Adrenal gland (tissue), 12 donors: Measurements from ENCODE around the gene GLUD1. TPM values are rescaled to one million over a fixed set of nuclear protein-coding genes. Genes with fewer than 3 reads are reported as not detected.
"Not testable (repeated sequence)": the region's sequence is repeated elsewhere in the genome, so short reads cannot be mapped to it uniquely, and the experiment has no call there.

Source experiments
- DNase-seq, 7 donors: peaks; one replicate each; pipeline ENCODE4 v3.0.0-alpha.2; 2019 to 2020
- H3K27ac ChIP-seq, 5 donors: fragments of 200-600 bp; sonication (generic) in 4 of 5; 1 replicate in 3 of 5; 2 replicates in 2 of 5; pipeline versions ENCODE4 v1.5.1 to v1.8.0; 2016 to 2020; ENCODE audit warnings: mild to moderate bottlenecking in 1 of 5
- H3K27me3 ChIP-seq: fragments of 200-600 bp; 2 replicates; pipeline ENCODE4 v1.8.0; 2021
- H3K36me3 ChIP-seq, 2 donors: fragments of 200-600 bp; replicated peaks in 1 of 2; 1 replicate in 1 of 2; 2 replicates in 1 of 2; pipeline versions ENCODE4 v1.5.1 to v1.8.0; 2018 to 2022
- H3K4me1 ChIP-seq, 2 donors: fragments of 200-600 bp; replicated peaks in 1 of 2; 1 replicate in 1 of 2; 2 replicates in 1 of 2; pipeline versions ENCODE4 v1.5.1 to v1.8.0; 2018 to 2021
- H3K4me3 ChIP-seq, 4 donors: fragments of 200-600 bp; sonication (generic) in 3 of 4; one replicate each; pipeline ENCODE4 v1.5.1; 2016 to 2018
- H3K9me3 ChIP-seq, 3 donors: fragments of 200-600 bp; sonication (generic) in 1 of 3; replicated peaks in 1 of 3; 1 replicate in 2 of 3; 2 replicates in 1 of 3; pipeline versions ENCODE4 v1.5.1 to v1.8.0; 2016 to 2021
- CTCF ChIP-seq, 6 experiments: fragments of 450-650 bp in 4 of 6; fragments of 200-600 bp in 2 of 6; sonication (generic) in 1 of 6; IDR thresholded peaks; 1 replicate in 5 of 6; 2 replicates in 1 of 6; pipeline versions ENCODE4 v1.5.1 to v1.8.0; 2016 to 2021; ENCODE audit warnings: antibody characterized with exemption in 6 of 6, mild to moderate bottlenecking in 2 of 6, moderate library complexity in 1 of 6
- POLR2A ChIP-seq, 2 donors: fragments of 450-650 bp; IDR thresholded peaks; one replicate each; pipeline ENCODE4 v1.6.1; 2017; ENCODE audit warnings: antibody characterized with exemption in 2 of 2, mild to moderate bottlenecking in 2 of 2, moderate library complexity in 1 of 2
- WGBS, 4 donors: extraction: QIAGEN DNeasy Blood & Tissue Kit in 2 of 4; methylation state at CpG; one replicate each; pipeline versions ENCODE4 v1.1.5 to v1.1.7; 2013 to 2017; 5-methylcytosine and 5-hydroxymethylcytosine counted together
- intact Hi-C, 2 donors: fragments of 100-400 bp; cut with DNase I; formaldehyde crosslinking; loops; one replicate each; pipeline versions ENCODE4 v1.14.1 to v1.15.0; 2022 to 2023
- polyA plus RNA-seq, 3 donors: library from polyadenylated mRNA; stranded (reverse); fragments of 200-250 nt in 2 of 3; fragments of 350-450 nt in 1 of 3; fragmentation: Illumina TruSeq in 1 of 3; extraction: RNeasy Lipid Tissue Mini Kit (QIAGEN cat#74804) in 1 of 3; gene quantifications; one replicate each; pipeline ENCODE4 v1.2.3, GENCODE V29; 2013 to 2014
- total RNA-seq, 9 donors: library from RNA; depleted of rRNA in 4 of 9; stranded (reverse); fragments of >200 nt in 4 of 9; fragments of 120-200 nt in 1 of 9; fragmentation: NEBNext Ultra II Directional in 1 of 9; extraction: Animal tissue kit (Norgen Biotek cat#: 25700) in 1 of 9; gene quantifications; one replicate each; pipeline versions ENCODE4 v1.1.0 to v1.2.4, GENCODE V29; 2013 to 2023
- donor health status: healthy with polysubstance abuse.
- donor health status: Bipolar disorder and iron deficiency.
- donor health status: DM: yes; HTN: yes; CAD: no.
- donor health status: DM: no; HTN: no; CAD: no.
- donor health status: DM: no; HTN: no; CAD: no.
- donor health status: DM: yes; HTN: yes; CAD: no.

GLUD1 gene
- total and polyA plus RNA-seq, 12 donors, result 58.2 to 290 (median 212) TPM

DNA sequence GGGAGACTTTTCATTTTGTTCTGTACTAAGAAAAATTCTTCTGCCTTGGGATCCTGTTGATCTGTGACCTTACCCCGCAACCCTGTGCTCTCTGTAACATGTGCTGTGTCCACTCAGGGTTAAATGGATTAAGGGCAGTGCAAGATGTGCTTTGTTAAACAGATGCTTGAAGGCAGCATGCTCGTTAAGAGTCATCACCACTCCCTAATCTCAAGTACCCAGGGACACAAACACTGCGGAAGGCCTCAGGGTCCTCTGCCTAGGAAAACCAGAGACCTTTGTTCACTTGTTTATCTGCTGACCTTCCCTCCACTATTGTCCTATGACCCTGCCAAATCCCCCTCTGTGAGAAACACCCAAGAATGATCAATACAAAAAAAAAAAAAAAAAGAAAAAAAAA is 13.1 kb downstream of the GLUD1 start:
- Histone ChIP-seq H3K4me1 (peaks cover 14 to 32% of the 10 kb centered on the region in 2 donors), H3K27ac (peak overlapping the region in 1 of 5 donors; percentile 80)
- 43 to 100% (median 58%) methylated on average over 1 of the region's 3 CpGs for WGBS, 4 donors
- intact Hi-C loops, H3K9me3 ChIP-seq, DNase-seq, H3K27me3 ChIP-seq, H3K4me3 ChIP-seq, H3K36me3 ChIP-seq: not testable (repeated sequence)

DNA sequence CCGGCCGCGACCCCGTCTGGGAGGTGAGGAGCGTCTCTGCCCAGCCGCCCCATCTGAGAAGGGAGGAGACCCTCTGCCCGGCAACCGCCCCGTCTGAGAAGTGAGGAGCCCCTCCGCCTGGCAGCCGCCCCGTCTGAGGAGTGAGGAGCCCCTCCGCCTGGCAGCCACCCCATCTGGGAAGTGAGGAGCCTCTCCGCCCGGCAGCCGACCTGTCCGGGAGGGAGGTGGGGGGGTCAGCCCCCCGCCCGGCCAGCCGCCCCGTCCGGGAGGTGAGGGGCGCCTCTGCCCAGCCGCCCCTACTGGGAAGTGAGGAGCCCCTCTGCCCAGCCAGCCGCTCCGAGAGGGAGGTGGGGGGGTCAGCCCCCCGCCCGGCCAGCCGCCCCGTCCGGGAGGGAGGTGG is 14.0 kb downstream of the GLUD1 start:
- intact Hi-C loops, H3K27me3 ChIP-seq: not testable (repeated sequence)

DNA sequence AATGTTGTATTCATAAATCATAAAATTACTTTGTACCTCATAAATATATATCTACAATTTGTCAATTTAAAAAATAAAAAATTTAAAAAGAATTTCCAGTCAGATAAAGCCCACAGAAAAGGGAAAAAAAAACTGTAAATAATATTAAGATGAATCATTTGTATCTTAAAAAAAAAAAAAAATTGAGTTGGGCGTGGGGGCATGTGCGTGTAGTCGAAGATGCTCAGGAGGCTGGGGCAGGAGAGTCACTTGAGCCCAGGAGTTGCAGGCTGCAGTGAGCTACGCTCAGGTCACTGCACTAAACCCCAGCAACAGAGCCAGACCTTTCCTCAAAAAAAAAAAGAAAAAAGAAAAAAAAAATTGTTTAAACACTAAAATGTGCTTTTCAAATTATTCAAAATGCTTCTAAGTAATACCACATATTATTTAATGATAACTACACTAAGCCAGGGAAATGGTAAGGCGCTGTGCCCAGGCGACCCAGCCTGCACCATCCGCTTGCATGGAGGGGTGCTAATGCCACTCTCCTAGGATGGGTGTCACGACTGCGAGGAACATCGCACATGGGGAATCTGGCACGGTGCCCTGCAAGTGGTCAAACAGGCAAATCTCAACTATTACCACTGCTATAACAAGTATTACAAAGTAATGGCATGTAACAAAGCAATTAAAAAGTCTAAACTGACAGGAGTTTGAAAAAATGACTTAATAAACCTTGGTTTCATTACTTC is 15.4 kb downstream of the GLUD1 start:
- intact Hi-C loops, result no loop called here
- DNase-seq, result no peak
- no peak overlapping the region for H3K27ac ChIP-seq
- H3K36me3 ChIP-seq, result peaks cover 0 to 10% of the 10 kb centered on the region in 2 donors
- TF ChIP-seq POLR2A (IDR thresholded peaks at IDR 0.05) (no peak), CTCF (IDR thresholded peaks at IDR 0.05) (no peak)
- H3K4me3 ChIP-seq, result no peak overlapping the region
- no peaks in the 10 kb centered on the region for H3K27me3 ChIP-seq
- H3K4me1 ChIP-seq, result peaks cover 14 to 23% of the 10 kb centered on the region in 2 donors
- no peaks in the 10 kb centered on the region for H3K9me3 ChIP-seq
- 81 to 85% (median 82%) methylated on average over 11 of the region's 11 CpGs for WGBS, 4 donors

More for the DNA sequence above, 14.0 kb downstream of the GLUD1 start:
- H3K4me1 ChIP-seq, result peaks cover 14 to 32% of the 10 kb centered on the region in 2 donors
- 94 to 98% (median 96%) methylated on average over 7 to 28 of the region's 31 CpGs; no CpG with 5 or more reads in 1 of the 4 donors for WGBS, 4 donors
- H3K36me3 ChIP-seq, H3K27ac ChIP-seq, H3K9me3 ChIP-seq, H3K4me3 ChIP-seq, DNase-seq: not testable (repeated sequence)

DNA sequence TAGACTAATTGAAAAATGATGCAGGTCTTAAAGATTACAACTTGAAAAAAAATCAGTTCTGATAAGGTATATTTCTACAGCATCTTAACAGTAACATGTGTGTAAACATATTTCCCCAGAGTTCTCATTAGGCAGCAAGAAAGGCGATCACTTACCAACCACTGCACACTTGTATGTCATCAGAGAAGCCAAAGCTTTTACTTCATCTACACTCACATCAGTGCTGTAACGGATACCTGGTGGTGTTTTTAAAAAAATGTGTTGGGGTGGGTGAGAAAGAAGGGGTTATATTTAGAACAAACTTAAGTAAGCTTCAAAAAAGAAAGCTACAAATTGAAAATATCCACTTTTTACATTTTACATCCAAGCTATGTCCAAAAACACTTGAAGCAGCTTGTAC is 18.2 kb downstream of the GLUD1 start:
- H3K27ac ChIP-seq, DNase-seq, H3K27me3 ChIP-seq, H3K4me3 ChIP-seq, H3K9me3 ChIP-seq, H3K4me1 ChIP-seq, intact Hi-C loops: not testable (repeated sequence)
- peaks cover 0 to 28% of the 10 kb centered on the region in 2 donors for H3K36me3 ChIP-seq
- 88 to 93% (median 89%) methylated on average over 2 of the region's 2 CpGs for WGBS, 4 donors

- no peak for DNase-seq
- H3K27me3 ChIP-seq, result no peaks in the 10 kb centered on the region
- H3K4me3 ChIP-seq, result no peak overlapping the region
- TF ChIP-seq CTCF (IDR thresholded peaks at IDR 0.05), result no peak
- no peak for TF ChIP-seq POLR2A (IDR thresholded peaks at IDR 0.05)
- WGBS, 4 donors, result 24 to 40% (median 34%) methylated on average over 2 of the region's 2 CpGs
- peaks cover 0 to 7% of the 10 kb centered on the region in 2 donors for H3K4me1 ChIP-seq
- no peak overlapping the region for H3K27ac ChIP-seq
- intact Hi-C loops, result no loop called here
- no peaks in the 10 kb centered on the region for H3K9me3 ChIP-seq
- H3K36me3 ChIP-seq, result peaks cover 0 to 58% of the 10 kb centered on the region in 2 donors
Observed at GRCh38 chr10:87072449-87072848, 22.2 kb downstream of the GLUD1 start.

- H3K36me3 ChIP-seq, result peaks cover 0 to 74% of the 10 kb centered on the region in 2 donors
- no peaks in the 10 kb centered on the region for H3K9me3 ChIP-seq
- H3K27ac ChIP-seq, result no peak overlapping the region
- intact Hi-C loops, result no loop called here
- TF ChIP-seq CTCF (IDR thresholded peaks at IDR 0.05) (no peak), POLR2A (IDR thresholded peaks at IDR 0.05) (no peak)
- WGBS, 4 donors, result 91 to 96% (median 93%) methylated on average over 1 of the region's 1 CpG
- DNase-seq, result no peak
- no peak overlapping the region for H3K4me3 ChIP-seq
- peaks cover 0 to 7% of the 10 kb centered on the region in 2 donors for H3K4me1 ChIP-seq
- no peaks in the 10 kb centered on the region for H3K27me3 ChIP-seq
Observed at GRCh38 chr10:87068281-87068680, 26.4 kb downstream of the GLUD1 start.
